ENCODE results near the gene PDXK. TPM values are rescaled to one million over a fixed set of nuclear protein-coding genes. Genes with fewer than 3 reads are reported as not detected.

The PDXK gene
- total and polyA plus RNA-seq, 9 of the 15 experiments (the other 6 are each of a cell fraction or from before 2014, with no cell fraction given), result 5.6 to 162 (median 76.5) TPM

- TF ChIP-seq ZMIZ1 (IDR thresholded peaks at IDR 0.05; ENCODE audit: low read depth in 2 of 2, low read length in 2 of 2) (peak in 1 of 2 experiments; percentile 73; a peak in 1 of 4 replicates), ZBED1 (IDR thresholded peaks at IDR 0.05) (no peak), BRF1 (IDR thresholded peaks at IDR 0.05; ENCODE audit: borderline replicate concordance, extremely low read depth, insufficient read length) (no peak), SUPT5H (IDR thresholded peaks at IDR 0.05) (peak; percentile 88), CREB3L1 (IDR thresholded peaks at IDR 0.05; ENCODE audit: borderline replicate concordance, low read depth) (peak; percentile 73), NR3C1 (CRISPR knock-in tag; IDR thresholded peaks at IDR 0.05) (peak; percentile 84; the same call in 1 of the 2 replicates), ZNF165 (CRISPR knock-in tag; IDR thresholded peaks at IDR 0.05; ENCODE audit: borderline replicate concordance) (no peak), ZNF280A (IDR thresholded peaks at IDR 0.05; ENCODE audit: low read depth, partially characterized antibody) (no peak), PRDM10 (IDR thresholded peaks at IDR 0.05; ENCODE audit: partially characterized antibody) (no peak), PRMT5 (CRISPR knock-in tag; IDR thresholded peaks at IDR 0.05) (no peak), CCNT2 (IDR thresholded peaks at IDR 0.05; ENCODE audit: borderline replicate concordance, extremely low read depth, insufficient read length, low read depth, low read length) (peak; percentile 95), MEIS2 (IDR thresholded peaks at IDR 0.05; ENCODE audit: partially characterized antibody) (peak; percentile 97), WHSC1 (IDR thresholded peaks at IDR 0.05; ENCODE audit: low read length) (no peak), NR2C2 (CRISPR knock-in tag; IDR thresholded peaks at IDR 0.05) (peak; percentile 81), NR2C2 (tag; IDR thresholded peaks at IDR 0.05) (peak; percentile 80), ZNF766 (CRISPR knock-in tag; conservative IDR thresholded peaks at IDR 0.05) (peak; percentile 82), ARID2 (IDR thresholded peaks at IDR 0.05) (no peak)
Observed at GRCh38 chr21:43789276-43790009, 70.5 kb downstream of the PDXK start, which contains the start of gene RRP1 (continued).

Measured in K562 (cell line).